Neural progenitor cell (in vitro differentiated cells): ENCODE measurements around the gene SEMA4D.

Experiments
- EZH2 ChIP-seq: fragments of 200-600 bp; sonication (generic); IDR thresholded peaks from 2 replicates; pipeline ENCODE4 v1.6.1; 2017; ENCODE audit warnings: antibody characterized with exemption, mild to moderate bottlenecking, moderate library complexity
- TF ChIP-seq, protein P1 (sequence below): fragments of 200-600 bp; sonication (generic); IDR thresholded peaks from 2 replicates; pipeline ENCODE4 v1.5.1; 2017; ENCODE audit warnings: antibody characterized with exemption, mild to moderate bottlenecking

DNA sequence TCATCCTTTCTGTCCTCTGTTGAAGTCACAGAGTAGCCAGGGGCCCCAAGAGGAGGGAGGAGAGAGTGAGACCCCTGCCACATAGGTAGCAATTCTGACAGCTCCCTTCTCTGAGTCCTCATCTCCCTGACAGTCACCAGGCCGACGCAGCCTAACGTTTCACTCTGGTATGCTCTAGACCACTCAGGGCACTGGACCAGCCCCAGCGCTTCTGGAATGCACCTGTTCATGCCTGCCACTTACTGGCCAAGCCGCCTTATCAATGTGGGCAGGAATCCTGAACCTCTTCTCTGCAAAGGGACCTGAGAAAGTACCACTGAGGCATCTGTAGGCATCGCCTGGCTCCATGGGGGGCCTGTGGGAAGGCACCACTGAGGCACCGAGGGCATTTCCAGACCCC, 129.4 kb downstream of the SEMA4D start:
- TF ChIP-seq, protein P1, sequence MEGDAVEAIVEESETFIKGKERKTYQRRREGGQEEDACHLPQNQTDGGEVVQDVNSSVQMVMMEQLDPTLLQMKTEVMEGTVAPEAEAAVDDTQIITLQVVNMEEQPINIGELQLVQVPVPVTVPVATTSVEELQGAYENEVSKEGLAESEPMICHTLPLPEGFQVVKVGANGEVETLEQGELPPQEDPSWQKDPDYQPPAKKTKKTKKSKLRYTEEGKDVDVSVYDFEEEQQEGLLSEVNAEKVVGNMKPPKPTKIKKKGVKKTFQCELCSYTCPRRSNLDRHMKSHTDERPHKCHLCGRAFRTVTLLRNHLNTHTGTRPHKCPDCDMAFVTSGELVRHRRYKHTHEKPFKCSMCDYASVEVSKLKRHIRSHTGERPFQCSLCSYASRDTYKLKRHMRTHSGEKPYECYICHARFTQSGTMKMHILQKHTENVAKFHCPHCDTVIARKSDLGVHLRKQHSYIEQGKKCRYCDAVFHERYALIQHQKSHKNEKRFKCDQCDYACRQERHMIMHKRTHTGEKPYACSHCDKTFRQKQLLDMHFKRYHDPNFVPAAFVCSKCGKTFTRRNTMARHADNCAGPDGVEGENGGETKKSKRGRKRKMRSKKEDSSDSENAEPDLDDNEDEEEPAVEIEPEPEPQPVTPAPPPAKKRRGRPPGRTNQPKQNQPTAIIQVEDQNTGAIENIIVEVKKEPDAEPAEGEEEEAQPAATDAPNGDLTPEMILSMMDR, result no peak
- TF ChIP-seq EZH2, result no peak
